ENCODE measurements around the gene FKBP6. TPM values are rescaled to one million over a fixed set of nuclear protein-coding genes. Genes with fewer than 3 reads are reported as not detected.
"Not testable (repeated sequence)": the region's sequence is repeated elsewhere in the genome, so short reads cannot be mapped to it uniquely, and the experiment has no call there.

FKBP6 gene
- polyA plus RNA-seq, 1 donor from 2014 or later: not detected

DNA sequence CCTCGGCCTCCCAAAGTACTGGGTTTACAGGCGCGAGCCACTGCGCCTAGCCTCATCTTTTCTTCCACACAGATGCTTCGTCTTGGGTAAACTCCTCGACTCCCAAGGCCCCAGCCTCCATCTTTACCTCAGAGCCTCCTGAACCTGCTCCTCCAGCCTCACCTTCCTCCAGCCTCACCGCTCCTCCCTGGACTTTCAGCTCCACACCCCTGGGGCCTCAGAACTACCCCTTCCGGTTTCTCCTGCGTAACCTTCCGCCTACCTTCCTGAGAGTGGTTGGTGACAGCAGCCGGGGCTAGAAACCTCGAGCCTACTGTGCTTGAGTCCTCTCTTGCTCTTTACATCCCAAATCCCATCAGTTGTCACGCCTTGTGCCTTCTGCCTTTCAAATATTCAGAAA lies 45.8 kb downstream of the FKBP6 start:
- no peak overlapping the region for H3K4me3 ChIP-seq (ENCODE audit: low read length)
- no peaks in the 10 kb centered on the region for H4K20me1 ChIP-seq (ENCODE audit: insufficient read depth)
- no peaks in the 10 kb centered on the region for H3K27me3 ChIP-seq (ENCODE audit: insufficient read depth, low read depth, low read length)
- no peak for TF ChIP-seq TAF1 (IDR thresholded peaks at IDR 0.05; ENCODE audit: low read depth)
- H3K4me2 ChIP-seq (ENCODE audit: low read length): no peak overlapping the region
- H3K36me3 ChIP-seq (ENCODE audit: insufficient read depth, low read length): no peaks in the 10 kb centered on the region
- no peak overlapping the region for H3K27ac ChIP-seq (ENCODE audit: low read length)
- H3K9ac ChIP-seq (ENCODE audit: low read length): no peak overlapping the region
- H3K79me2 ChIP-seq (replicated peaks; ENCODE audit: insufficient read depth, low read length): no peaks in the 10 kb centered on the region
- H3K9me3 ChIP-seq (ENCODE audit: low read length): no peaks in the 10 kb centered on the region
- no peaks in the 10 kb centered on the region for H3F3A ChIP-seq (ENCODE audit: insufficient read depth, low read length, poor library complexity, severe bottlenecking)
- no peaks in the 10 kb centered on the region for H3K9me2 ChIP-seq (ENCODE audit: insufficient read depth, low read length)
- no peak overlapping the region for H2AFZ ChIP-seq (ENCODE audit: low read depth, low read length)

DNA sequence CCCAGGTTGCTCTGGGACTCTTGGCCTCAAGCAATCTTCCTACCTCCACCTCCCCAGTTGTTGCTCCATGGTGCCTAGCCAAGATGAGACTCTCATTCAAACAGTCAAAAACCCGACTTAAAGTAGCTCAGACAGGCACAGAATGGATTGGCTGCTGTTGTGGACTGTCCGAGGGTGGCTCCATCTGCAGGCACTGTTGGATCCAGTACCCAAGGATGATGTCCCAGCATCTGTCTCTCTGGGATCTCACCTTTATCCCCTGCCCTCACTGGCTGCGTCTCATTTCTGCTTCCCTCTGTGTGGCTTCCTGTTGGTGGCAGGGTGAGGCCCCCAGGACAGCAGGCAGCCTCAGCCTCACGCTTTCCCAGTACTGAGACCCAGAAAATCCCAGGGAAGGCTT lies 48.3 kb downstream of the FKBP6 start:
- not testable (repeated sequence) for H3K4me2 ChIP-seq (ENCODE audit: low read length); H3K79me2 ChIP-seq (replicated peaks; ENCODE audit: insufficient read depth, low read length); H3K9ac ChIP-seq (ENCODE audit: low read length); H3F3A ChIP-seq (ENCODE audit: insufficient read depth, low read length, poor library complexity, severe bottlenecking); H3K4me3 ChIP-seq (ENCODE audit: low read length); H3K9me2 ChIP-seq (ENCODE audit: insufficient read depth, low read length); H3K9me3 ChIP-seq (ENCODE audit: low read length); H3K36me3 ChIP-seq (ENCODE audit: insufficient read depth, low read length); H3K27me3 ChIP-seq (ENCODE audit: insufficient read depth, low read depth, low read length); H2AFZ ChIP-seq (ENCODE audit: low read depth, low read length); H3K27ac ChIP-seq (ENCODE audit: low read length); H4K20me1 ChIP-seq (ENCODE audit: insufficient read depth)

DNA sequence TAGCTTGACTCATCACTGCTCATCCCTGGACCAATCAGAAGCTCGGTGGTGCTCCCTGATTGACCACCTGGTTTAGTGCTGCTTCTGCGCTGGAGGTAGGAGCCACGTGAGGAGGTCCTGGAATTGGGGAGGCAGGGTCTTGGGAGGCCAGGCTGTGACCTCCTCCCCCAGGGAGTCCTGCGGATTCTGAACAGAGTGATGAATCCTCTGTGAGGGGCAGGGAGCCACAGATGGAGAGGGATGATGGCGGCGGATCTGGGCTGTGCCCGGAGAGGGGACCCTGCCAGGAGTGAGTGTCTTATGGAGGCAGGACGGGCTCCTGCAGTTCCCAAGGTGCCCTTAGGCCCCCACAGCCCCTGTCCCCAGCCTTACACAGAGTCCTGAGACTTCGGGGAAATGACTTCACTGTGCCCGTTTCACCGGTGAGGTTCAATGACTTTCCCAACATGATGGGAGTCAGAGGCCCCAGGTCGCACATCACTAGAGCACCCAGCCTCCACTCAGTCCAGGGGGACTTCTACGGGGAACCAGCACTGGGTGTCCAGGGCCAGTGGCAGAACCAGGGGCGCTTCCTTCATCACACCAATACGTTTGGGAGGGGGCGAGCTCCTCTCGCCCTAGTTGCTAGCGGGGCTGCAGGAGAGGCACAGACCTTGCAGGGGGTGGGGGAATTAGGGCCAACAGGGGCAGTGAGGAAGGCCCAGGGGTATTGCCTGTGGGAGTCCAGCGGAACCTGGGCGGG lies 48.9 kb downstream of the FKBP6 start:
- Histone ChIP-seq H2AFZ (ENCODE audit: low read depth, low read length) (no peak overlapping the region), H3K9me2 (ENCODE audit: insufficient read depth, low read length) (no peaks in the 10 kb centered on the region), H3K4me3 (ENCODE audit: low read length) (no peak overlapping the region), H3F3A (ENCODE audit: insufficient read depth, low read length, poor library complexity, severe bottlenecking) (no peaks in the 10 kb centered on the region), H3K27me3 (ENCODE audit: insufficient read depth, low read depth, low read length) (no peaks in the 10 kb centered on the region), H3K9ac (ENCODE audit: low read length) (no peak overlapping the region), H3K36me3 (ENCODE audit: insufficient read depth, low read length) (no peaks in the 10 kb centered on the region), H4K20me1 (ENCODE audit: insufficient read depth) (no peaks in the 10 kb centered on the region), H3K9me3 (ENCODE audit: low read length) (no peaks in the 10 kb centered on the region), H3K27ac (ENCODE audit: low read length) (no peak overlapping the region), H3K79me2 (replicated peaks; ENCODE audit: insufficient read depth, low read length) (no peaks in the 10 kb centered on the region), H3K4me2 (ENCODE audit: low read length) (no peak overlapping the region)
- TF ChIP-seq, protein P1, sequence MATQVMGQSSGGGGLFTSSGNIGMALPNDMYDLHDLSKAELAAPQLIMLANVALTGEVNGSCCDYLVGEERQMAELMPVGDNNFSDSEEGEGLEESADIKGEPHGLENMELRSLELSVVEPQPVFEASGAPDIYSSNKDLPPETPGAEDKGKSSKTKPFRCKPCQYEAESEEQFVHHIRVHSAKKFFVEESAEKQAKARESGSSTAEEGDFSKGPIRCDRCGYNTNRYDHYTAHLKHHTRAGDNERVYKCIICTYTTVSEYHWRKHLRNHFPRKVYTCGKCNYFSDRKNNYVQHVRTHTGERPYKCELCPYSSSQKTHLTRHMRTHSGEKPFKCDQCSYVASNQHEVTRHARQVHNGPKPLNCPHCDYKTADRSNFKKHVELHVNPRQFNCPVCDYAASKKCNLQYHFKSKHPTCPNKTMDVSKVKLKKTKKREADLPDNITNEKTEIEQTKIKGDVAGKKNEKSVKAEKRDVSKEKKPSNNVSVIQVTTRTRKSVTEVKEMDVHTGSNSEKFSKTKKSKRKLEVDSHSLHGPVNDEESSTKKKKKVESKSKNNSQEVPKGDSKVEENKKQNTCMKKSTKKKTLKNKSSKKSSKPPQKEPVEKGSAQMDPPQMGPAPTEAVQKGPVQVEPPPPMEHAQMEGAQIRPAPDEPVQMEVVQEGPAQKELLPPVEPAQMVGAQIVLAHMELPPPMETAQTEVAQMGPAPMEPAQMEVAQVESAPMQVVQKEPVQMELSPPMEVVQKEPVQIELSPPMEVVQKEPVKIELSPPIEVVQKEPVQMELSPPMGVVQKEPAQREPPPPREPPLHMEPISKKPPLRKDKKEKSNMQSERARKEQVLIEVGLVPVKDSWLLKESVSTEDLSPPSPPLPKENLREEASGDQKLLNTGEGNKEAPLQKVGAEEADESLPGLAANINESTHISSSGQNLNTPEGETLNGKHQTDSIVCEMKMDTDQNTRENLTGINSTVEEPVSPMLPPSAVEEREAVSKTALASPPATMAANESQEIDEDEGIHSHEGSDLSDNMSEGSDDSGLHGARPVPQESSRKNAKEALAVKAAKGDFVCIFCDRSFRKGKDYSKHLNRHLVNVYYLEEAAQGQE (IDR thresholded peaks at IDR 0.05; ENCODE audit: borderline replicate concordance): no peak
- TF ChIP-seq SMC3 (conservative IDR thresholded peaks at IDR 0.05; ENCODE audit: poor library complexity) (no peak), EZH2 (IDR thresholded peaks at IDR 0.05; ENCODE audit: borderline replicate concordance, insufficient read depth, low read length, poor library complexity, severe bottlenecking) (no peak), TAF1 (IDR thresholded peaks at IDR 0.05; ENCODE audit: low read depth) (no peak), MXI1 (conservative IDR thresholded peaks at IDR 0.05; ENCODE audit: poor library complexity, severe bottlenecking) (no peak), RAD21 (conservative IDR thresholded peaks at IDR 0.05) (no peak), POLR2AphosphoS5 (IDR thresholded peaks at IDR 0.05) (no peak), EP300 (conservative IDR thresholded peaks at IDR 0.05; ENCODE audit: poor library complexity, severe bottlenecking) (no peak)
- TF ChIP-seq, protein P2, sequence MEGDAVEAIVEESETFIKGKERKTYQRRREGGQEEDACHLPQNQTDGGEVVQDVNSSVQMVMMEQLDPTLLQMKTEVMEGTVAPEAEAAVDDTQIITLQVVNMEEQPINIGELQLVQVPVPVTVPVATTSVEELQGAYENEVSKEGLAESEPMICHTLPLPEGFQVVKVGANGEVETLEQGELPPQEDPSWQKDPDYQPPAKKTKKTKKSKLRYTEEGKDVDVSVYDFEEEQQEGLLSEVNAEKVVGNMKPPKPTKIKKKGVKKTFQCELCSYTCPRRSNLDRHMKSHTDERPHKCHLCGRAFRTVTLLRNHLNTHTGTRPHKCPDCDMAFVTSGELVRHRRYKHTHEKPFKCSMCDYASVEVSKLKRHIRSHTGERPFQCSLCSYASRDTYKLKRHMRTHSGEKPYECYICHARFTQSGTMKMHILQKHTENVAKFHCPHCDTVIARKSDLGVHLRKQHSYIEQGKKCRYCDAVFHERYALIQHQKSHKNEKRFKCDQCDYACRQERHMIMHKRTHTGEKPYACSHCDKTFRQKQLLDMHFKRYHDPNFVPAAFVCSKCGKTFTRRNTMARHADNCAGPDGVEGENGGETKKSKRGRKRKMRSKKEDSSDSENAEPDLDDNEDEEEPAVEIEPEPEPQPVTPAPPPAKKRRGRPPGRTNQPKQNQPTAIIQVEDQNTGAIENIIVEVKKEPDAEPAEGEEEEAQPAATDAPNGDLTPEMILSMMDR (IDR thresholded peaks at IDR 0.05; ENCODE audit: poor library complexity, severe bottlenecking): no peak

DNA sequence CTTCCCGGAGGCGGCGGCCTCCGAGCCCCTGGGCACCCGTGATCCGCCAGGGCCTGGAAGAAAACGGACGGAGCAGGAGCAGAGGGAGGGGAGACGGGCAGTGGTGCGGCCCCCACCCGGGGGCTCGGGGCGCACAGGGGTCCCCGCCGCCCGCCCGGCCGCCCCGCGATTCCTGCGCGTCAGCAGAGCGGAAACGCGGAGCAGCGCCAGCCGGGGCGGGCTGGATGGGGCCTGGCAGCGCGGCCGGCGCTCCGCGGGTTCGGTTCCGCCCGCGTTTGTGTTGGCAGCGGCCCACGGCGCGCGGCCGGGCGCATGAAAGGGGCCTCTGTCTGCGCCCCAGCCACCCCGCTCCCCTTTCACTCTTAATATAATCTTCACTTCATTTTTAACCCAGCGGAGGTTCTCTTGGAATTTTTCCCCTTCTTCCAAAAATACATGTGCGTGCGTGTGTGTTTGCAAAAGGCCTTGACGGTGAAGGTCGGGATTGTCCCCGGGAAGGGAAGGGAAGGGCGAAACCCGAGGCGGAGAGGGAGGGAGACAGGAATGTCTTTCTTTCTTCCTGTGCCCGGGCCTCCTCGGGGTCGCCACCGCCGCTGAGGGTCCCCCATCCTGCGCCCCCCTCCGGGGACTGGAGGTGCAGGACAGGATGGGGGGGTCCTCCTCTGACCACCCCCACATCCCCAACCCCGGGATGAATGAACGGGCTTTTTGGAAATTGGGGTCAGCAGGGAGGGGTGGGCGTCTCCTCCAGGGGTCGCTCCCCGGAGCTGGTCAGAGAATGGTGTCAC lies 49.6 kb downstream of the FKBP6 start:
- not testable (repeated sequence) for H3K9me3 ChIP-seq (ENCODE audit: low read length); H3K27ac ChIP-seq (ENCODE audit: low read length); H3K79me2 ChIP-seq (replicated peaks; ENCODE audit: insufficient read depth, low read length); H3K27me3 ChIP-seq (ENCODE audit: insufficient read depth, low read depth, low read length); H3K9ac ChIP-seq (ENCODE audit: low read length); H3K4me3 ChIP-seq (ENCODE audit: low read length); H3K4me2 ChIP-seq (ENCODE audit: low read length); H3F3A ChIP-seq (ENCODE audit: insufficient read depth, low read length, poor library complexity, severe bottlenecking); H3K9me2 ChIP-seq (ENCODE audit: insufficient read depth, low read length); H2AFZ ChIP-seq (ENCODE audit: low read depth, low read length); H3K36me3 ChIP-seq (ENCODE audit: insufficient read depth, low read length); H4K20me1 ChIP-seq (ENCODE audit: insufficient read depth)

Data from neural cell (in vitro differentiated cells).